HCT116 (cell line): ENCODE results near the gene SH3GL3.

Experiments
- EZH2phosphoT487 ChIP-seq: fragments of 200-600 bp; IDR thresholded peaks from 2 replicates; pipeline ENCODE4 v1.6.1; 2018; ENCODE audit warnings: antibody characterized with exemption, borderline replicate concordance
- POLR2A ChIP-seq: IDR thresholded peaks from 2 replicates; pipeline ENCODE4 v1.7.0; 2011; ENCODE audit warnings: borderline replicate concordance; ENCODE audit not compliant: insufficient read depth, insufficient read length; ENCODE audit errors: extremely low read depth
- SRF ChIP-seq: IDR thresholded peaks from 2 replicates; pipeline ENCODE4 v1.6.1; 2012; ENCODE audit warnings: low read depth

DNA sequence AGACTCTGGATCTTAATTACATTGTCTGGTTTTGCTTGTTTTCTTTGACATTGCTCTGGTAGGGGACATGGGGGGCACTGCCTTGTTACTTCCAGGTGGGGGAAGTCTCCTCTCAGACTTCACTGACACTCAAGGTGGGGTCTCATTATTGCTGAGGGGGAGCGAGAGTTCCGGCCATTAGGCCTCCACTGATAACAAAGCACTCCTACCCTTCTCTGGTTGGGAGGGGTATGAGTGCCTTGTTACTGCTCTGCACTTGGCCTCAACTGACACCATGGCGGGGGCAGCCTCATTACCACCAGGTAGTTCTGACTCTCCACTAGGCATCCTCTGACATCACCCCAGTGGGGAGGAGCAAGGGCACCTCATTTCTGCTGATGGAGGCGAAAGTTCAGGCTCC lies 25.7 kb downstream of the SH3GL3 start:
- no peak for TF ChIP-seq POLR2A
- TF ChIP-seq SRF = no peak
- no peak for TF ChIP-seq EZH2phosphoT487
